HG03571 (cell line): ENCODE results near the gene MSANTD1.

Source experiments
- ATAC-seq: cut with Tn5 transposase; IDR thresholded peaks from one replicate; pipeline ENCODE4 v1.9.1; 2021; ENCODE audit not compliant: unreplicated experiment

MSANTD1 gene

DNA sequence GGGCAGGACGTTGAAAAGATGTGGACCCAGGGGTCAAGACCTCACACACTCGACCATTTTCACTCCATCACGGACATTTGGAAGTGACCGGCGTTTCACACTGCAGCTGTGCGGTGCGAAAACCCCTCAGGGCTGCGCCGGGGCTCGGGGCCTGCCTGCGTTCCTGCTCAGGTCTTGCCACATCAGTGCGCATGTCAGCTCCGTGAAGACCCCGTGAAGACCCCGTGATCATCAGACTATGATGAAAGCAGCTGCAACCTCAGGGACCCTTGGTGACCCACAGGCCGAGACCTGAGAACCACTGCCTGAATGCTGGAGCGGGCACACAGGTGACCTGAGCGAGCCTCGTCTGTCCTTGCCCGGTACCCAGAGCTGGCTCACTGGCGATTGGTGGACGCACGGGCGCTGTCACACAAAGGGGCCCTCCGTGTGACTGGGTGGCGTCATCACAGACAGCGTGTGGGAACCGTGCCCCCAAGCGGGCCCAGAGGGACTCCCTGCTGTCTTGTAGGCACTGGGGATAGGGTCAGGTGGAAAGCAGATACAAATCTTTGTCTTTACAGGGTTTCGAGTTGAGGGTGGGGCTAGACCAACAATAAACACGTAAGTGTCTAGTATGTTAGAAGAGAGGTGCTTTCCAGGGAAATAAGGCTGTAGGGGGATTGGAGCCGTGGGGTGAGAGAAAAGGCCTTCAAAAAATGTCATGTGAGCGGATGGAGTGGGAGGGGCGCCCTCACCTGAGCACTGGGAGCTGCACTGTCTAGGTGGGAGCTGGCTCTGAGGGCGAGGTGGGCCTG is 12.7 kb downstream of the MSANTD1 start:
- no peak for ATAC-seq

- ATAC-seq: no peak
Observed at GRCh38 chr4:3262208-3263052, 13.5 kb downstream of the MSANTD1 start.

DNA sequence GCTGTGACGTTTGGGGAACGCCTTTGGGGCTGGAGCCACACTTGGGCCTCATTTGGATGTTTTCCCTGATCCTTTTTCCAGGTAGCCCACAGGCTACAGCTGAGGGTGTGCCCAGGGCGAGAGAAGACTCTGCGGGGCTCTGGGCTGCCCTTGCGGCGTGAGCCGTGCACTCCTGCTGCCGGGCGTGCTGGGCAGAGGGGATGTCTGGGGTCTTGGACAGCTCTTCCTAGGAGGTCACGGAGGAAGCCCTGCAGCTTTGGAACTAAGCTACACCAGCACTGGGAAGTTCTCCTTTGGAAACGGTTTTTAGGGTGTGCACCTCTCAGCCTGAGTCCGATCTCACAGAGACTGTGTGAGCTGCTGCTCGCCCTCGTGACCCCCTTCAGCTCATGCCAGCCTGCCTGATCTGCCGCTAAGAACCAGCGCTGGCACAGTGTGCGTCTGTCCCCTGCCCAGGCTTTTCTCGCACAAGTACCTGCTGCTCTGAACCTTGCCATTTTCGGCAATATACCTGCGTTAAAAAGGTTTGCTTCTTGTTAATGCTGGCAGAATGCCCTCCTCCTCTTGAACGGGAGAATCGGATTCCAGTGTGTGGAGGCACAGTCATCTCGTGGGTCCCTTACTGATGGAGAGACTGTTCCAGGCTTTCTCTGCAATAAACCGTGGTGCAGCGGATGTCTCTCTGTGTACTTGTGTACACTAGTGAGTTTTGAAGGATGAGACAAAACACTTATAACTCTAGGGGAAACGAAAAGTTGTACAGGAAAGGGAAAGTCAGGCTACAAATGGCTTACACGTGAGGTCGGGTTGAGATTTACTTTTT is 14.3 kb downstream of the MSANTD1 start:
- ATAC-seq: no peak

DNA sequence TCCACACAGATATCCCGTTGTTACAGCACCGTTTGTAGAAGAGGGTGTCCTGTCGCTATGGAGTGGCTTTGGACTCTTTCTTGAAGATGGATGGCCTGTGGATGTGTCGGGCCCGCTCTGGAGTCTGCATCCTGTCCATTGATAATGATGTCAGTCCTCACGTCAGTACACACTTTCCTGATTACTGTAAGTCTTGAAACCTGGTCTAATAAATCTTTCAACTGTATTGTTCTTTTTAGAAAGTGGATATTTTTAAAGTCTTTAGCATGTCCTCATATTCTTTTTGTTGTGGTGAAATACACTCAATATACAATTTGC is 14.9 kb downstream of the MSANTD1 start:
- ATAC-seq: no peak

DNA sequence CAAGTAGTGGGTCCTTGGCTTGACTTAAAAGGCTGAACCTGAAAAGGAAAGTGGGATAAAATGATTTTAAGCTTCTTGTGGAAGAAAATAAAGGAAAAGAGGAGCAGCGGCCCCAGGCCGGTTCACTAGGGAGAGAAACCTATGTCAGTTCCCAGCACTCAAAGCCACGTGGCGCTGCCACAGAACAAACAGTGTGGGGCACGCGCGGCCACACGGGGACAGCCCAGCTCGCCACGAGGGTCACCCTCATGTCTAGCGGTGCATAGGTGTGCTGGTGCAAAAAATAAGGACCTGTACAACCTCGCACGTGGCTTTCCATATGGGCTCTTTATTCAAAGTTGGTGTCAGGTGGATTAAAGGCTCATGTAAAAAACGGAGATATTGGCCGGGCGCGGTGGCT is 17.1 kb downstream of the MSANTD1 start:
- no peak for ATAC-seq

GRCh38 chr4:3267576-3268394 is 18.8 kb downstream of the MSANTD1 start:
- no peak for ATAC-seq

DNA sequence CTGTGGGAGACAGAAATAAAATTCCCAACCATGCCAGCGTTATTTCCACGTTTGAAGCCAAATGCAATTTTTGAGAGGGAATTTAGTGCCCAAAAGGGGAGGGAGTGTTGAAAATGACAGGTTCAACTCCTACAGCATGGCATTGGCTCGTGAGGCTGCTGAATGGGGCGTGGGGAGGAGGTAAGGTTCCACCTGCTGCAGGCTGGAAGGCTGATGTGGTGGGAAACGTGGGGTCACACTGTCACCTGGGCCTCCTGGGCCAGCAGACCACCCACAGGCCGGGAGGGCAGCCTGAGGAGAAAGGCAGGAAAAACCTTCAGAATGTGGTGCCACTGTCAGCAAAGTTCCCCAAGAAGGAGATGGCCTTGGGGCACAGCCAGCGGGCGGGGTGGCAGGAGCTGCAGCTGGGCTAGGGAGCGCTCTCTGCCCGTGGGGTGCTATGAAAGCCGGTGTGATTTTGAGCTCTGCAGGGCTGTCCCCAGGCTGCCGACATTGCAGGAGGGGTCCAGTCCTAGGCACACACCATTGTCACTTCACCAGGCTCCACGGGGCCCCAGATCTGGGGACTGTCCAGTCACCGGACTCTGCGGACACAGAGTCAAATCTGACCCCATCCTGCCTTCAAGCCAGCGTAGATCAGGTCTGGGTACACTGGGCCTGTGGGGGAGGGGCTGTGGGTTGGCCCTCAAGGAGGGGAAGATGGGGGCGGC is 19.6 kb downstream of the MSANTD1 start:
- no peak for ATAC-seq

DNA sequence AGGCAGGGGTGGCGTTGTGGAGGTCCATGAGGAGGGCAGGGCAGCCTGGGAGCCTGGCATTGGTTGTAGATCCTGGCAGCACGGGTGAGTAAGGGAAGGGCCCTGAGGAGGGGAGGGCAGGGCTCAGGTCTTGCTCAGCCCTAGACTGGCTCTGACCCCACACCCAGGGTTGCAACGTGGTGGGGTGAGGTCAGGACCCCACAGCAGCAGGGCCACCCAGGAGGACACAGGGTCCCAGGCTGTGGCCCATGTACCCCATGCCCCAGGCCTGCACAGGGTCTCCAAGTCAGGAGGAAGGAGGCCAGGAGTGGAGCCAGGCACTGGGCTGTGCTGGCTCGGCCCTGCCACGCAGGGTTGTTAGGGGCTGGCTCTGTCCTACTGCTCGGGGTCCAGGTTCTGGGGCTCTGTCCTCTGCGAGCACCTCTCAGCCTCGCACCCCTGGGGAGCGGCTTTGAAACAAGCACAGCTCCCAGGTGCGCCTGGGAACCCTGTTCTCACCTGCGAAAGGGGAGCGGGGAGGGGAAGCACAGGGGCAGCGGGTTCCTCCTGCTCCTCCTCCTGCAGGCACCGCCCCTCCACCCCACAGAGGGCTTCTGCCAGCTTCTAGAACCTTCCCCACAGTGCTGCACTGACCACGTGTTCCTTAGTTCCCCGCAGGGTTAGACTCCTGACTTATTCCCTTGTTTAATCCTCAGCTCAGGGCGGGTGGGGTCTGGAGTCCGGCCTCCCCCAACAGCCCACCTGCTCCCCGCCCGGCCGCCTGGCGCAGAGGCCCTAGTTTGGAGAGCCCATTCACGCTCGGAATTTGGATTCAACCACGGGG is 20.4 kb downstream of the MSANTD1 start:
- no peak for ATAC-seq

DNA sequence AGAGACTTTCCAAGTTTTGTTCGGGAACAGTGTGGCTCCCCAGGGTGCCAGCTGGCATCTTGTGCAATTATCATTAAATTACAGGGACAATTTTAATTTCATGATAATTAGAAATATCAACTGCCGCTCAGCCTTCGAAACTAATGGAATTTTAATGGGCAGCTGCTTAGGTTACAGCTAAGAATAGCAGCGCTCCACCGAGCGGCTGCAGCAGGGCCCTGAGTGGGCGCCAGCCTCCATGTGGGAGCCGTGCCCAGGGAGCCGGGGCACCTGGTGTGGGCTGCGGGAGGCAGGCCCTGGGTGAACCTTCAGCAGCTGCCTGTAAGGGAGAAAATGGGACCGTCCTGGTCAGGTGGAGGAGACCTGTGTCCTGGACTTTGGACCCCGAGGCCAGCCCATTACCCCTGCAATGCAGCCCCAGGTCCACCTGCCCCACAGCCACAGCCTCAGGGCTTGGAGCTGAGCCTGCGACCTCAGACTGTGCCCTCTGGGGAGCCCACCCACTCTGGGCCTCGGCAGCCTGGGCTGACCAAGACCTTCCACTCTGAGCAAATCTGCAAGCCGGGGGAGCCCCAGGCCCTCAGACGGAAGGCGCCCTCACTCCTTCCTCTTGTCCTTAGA is 21.1 kb downstream of the MSANTD1 start:
- ATAC-seq: no peak

GRCh38 chr4:3271131-3271530 is 22.2 kb downstream of the MSANTD1 start:
- no peak for ATAC-seq

GRCh38 chr4:3276986-3277385 is 28.0 kb downstream of the MSANTD1 start:
- ATAC-seq: no peak

DNA sequence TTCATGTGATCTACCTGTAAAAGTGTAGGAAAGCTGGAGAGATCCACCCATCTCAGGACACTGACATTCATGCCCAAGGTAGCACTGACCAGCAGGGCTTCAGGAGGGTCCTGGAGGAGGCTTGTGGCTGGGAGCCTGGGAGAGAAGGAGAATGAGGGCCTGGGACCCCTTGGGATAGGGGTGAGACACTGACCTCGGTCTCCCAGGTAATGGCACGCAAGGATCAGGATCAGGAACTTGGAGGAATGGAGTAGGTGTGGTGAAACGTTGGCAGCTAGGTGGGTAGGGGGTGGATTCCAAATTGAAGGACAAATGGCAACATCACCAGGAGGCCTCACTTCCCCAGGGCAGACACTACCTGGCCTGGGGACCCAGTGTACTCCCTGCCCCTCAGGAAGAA is 31.5 kb downstream of the MSANTD1 start:
- no peak for ATAC-seq

DNA sequence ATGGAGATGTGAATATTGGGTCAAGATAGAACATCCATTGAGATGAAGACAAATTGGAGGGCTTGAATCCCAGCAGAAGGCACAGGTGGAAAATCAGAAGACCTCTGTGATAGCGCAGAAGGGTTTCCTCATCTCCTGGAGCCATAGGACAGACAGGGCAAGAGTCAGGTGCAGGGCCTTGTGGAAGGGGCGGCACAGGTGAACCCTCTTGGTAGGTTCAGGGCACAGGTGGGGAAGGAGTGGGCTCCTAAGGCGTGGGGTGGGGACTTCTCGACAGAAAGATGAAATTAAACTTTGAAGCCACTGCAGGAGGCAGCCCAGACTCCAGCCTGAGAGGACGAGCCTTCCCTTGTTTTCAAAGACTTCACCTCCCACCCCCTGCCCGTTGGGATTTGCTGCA is 34.5 kb downstream of the MSANTD1 start:
- no peak for ATAC-seq

- no peak for ATAC-seq
Observed at GRCh38 chr4:3283916-3284315, 35.0 kb downstream of the MSANTD1 start.

GRCh38 chr4:3284734-3285557 is 36.0 kb downstream of the MSANTD1 start:
- ATAC-seq: no peak

DNA sequence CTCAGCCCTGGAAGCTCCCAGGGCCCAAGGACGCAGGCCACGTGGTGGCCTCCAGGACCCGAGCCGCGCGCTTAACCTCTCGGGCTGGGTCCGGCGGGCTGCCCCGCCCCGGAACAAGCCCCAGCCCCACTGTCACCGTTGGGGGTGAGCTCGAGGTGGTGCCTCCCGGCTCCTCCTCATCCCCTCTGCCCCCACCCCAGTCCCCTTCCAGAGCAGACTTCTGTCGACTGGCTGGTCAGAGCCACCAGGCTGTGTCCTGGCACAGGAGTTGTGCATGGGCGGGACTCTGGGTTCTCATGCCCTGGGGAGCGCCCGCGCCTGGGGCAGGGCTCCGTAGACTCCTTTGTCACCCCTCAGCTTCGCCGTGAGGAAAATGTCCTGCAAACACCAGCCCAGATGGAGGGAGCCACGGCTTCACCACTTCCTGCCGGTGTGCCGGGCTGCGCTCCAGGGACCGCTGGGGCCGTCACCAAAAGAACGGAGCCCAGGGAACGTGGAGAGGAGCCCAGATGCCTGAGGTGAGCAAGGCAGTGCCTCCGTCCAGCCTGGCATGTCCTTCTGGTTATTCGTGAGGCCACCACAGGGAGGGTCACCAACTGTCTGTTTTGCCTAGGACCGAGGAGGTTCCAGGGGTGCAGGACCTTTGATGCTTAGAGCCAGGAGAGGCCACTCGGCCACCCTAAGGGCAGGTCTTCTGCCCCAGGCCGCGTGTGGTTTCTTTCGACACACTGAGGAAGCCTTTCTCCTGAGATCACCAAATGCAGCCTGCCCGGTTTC is 36.8 kb downstream of the MSANTD1 start:
- peak; percentile 74 for ATAC-seq
